Psoas muscle (tissue), 8 donors: ENCODE data around the gene FRMPD1. TPM values are rescaled to one million over a fixed set of nuclear protein-coding genes. Genes with fewer than 3 reads are reported as not detected.

Experiments used
- ATAC-seq, 4 donors: fragments of 200-7000 bp; cut with Tn5 transposase; one replicate each; pipeline ENCODE4 v1.9.1; 2020; ENCODE audit warnings: moderate library complexity in 3 of 4, mild to moderate bottlenecking in 2 of 4
- DNase-seq, 2 donors: peaks; one replicate each; pipeline ENCODE4 v3.0.0-alpha.2; 2020
- H3K27ac ChIP-seq: fragments of 200-600 bp; one replicate; pipeline ENCODE4 v1.8.0; 2022
- H3K27me3 ChIP-seq, 3 donors: fragments of 200-600 bp in 1 of 3; one replicate each; pipeline versions ENCODE4 v1.6.1 to v1.8.0; 2013 to 2022; ENCODE audit warnings: low read length in 2 of 3, mild to moderate bottlenecking in 2 of 3, moderate library complexity in 1 of 3; ENCODE audit not compliant: insufficient read depth in 3 of 3
- H3K36me3 ChIP-seq, 2 donors: fragments of 200-600 bp in 1 of 2; one replicate each; pipeline versions ENCODE4 v1.6.1 to v1.8.0; 2013 to 2022; ENCODE audit warnings: low read depth in 1 of 2, mild to moderate bottlenecking in 1 of 2, moderate library complexity in 1 of 2; ENCODE audit not compliant: insufficient read depth in 1 of 2
- H3K4me1 ChIP-seq: fragments of 200-600 bp; one replicate; pipeline ENCODE4 v1.8.0; 2022
- H3K4me3 ChIP-seq: fragments of 200-600 bp; one replicate; pipeline ENCODE4 v1.8.0; 2022; ENCODE audit warnings: mild to moderate bottlenecking
- H3K9me3 ChIP-seq: fragments of 200-600 bp; one replicate; pipeline ENCODE4 v1.8.0; 2022
- WGBS, 3 donors: extraction: QIAGEN DNeasy Blood & Tissue Kit; methylation state at CpG; one replicate each; pipeline versions ENCODE4 v1.1.6 to v1.1.7; 2013; 5-methylcytosine and 5-hydroxymethylcytosine counted together
- intact Hi-C, 2 donors: fragments of 100-400 bp; cut with DNase I; formaldehyde crosslinking; loops; one replicate each; pipeline versions ENCODE4 v1.11.0 to v1.14.2; 2022
- polyA plus RNA-seq, 3 donors: library from polyadenylated mRNA; stranded (reverse); fragments of 200-250 nt; gene quantifications; one replicate each; pipeline ENCODE4 v1.2.3, GENCODE V29; 2013
- total RNA-seq, 4 donors: library from RNA; stranded (reverse); fragmentation: NEBNext Ultra II Directional in 2 of 4; extraction: Animal tissue kit (Norgen Biotek cat#: 25700) in 2 of 4; gene quantifications; one replicate each; pipeline versions ENCODE4 v1.2.1 to v1.2.4, GENCODE V29; 2021 to 2023
- TF ChIP-seq, protein P1 (sequence below): fragments of 200-600 bp; IDR thresholded peaks from one replicate; pipeline ENCODE4 v1.8.0; 2022; ENCODE audit warnings: antibody characterized with exemption
- donor health status: healthy with polysubstance abuse.
- donor health status: DM: no; HTN: no; CAD: no; lungs with moderate emphysema.
- donor health status: Bipolar disorder and iron deficiency.
- donor health status: healthy.
- donor health status: DM: yes; HTN: yes; CAD: no.
- donor health status: DM: no; HTN: no; CAD: no.
- donor health status: DM: no; HTN: no; CAD: no.
- donor health status: DM: yes; HTN: yes; CAD: no.

FRMPD1 gene
- total and polyA plus RNA-seq, 7 donors, result 0.48 to 6.1 (median 1.4) TPM

DNA sequence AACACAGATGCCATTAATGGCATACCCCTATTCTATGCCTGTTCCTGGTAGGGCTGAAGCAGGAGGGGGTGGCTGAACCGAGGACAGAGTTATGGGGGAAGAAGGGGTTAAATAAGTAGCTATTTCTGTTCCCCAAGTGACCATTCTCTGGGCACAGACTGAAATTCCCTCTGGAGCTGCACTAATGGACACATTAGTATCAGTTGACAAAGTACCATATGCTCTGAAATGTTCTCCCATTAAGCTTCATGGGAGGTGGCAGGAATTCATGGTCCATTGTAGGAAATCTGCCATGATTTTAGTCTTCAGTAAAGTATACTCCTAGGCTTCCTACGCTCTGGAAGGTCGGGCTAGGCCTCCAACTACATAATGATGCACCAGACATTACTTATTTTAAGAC lies 10.5 kb upstream of the FRMPD1 start:
- WGBS, 3 donors, result 24 to 52% (median 30%) methylated on average over 3 of the region's 3 CpGs
- TF ChIP-seq, protein P1, sequence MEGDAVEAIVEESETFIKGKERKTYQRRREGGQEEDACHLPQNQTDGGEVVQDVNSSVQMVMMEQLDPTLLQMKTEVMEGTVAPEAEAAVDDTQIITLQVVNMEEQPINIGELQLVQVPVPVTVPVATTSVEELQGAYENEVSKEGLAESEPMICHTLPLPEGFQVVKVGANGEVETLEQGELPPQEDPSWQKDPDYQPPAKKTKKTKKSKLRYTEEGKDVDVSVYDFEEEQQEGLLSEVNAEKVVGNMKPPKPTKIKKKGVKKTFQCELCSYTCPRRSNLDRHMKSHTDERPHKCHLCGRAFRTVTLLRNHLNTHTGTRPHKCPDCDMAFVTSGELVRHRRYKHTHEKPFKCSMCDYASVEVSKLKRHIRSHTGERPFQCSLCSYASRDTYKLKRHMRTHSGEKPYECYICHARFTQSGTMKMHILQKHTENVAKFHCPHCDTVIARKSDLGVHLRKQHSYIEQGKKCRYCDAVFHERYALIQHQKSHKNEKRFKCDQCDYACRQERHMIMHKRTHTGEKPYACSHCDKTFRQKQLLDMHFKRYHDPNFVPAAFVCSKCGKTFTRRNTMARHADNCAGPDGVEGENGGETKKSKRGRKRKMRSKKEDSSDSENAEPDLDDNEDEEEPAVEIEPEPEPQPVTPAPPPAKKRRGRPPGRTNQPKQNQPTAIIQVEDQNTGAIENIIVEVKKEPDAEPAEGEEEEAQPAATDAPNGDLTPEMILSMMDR, result no peak
- intact Hi-C loops, result no loop called here

DNA sequence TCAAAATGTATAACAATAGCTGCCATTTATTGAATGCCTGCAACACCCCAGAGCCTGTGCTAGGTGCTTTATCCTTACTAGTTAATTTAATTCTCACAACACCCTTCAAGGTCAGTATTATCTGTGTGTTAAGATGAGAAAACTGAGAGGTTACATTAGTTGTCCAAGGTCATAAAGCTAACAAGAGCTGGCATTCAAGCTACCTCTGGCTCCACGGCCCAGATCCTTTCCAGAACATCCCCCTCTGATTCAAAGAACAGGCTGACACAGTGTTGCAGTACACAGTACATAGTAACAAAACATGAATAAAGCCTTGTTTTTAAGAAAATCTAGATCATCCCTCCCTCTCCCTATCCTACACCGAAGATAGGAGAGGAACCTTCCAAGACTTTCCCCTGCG lies 9.4 kb upstream of the FRMPD1 start:
- H3K4me3 ChIP-seq, result no peak overlapping the region
- H3K27ac ChIP-seq, result no peak overlapping the region
- peaks cover 23% of the 10 kb centered on the region for H3K4me1 ChIP-seq
- TF ChIP-seq, protein P1, result no peak
- no peaks in the 10 kb centered on the region for H3K9me3 ChIP-seq
- no peaks in the 10 kb centered on the region for H3K36me3 ChIP-seq
- no peak for ATAC-seq
- H3K27me3 ChIP-seq, result no peaks in the 10 kb centered on the region
- 47 to 71% (median 53%) methylated on average over 3 of the region's 3 CpGs for WGBS, 3 donors
- intact Hi-C loops, result no loop called here
- DNase-seq, result no peak

More for the DNA sequence above, 10.5 kb upstream of the FRMPD1 start:
- Histone ChIP-seq H3K36me3 (no peaks in the 10 kb centered on the region), H3K4me3 (no peak overlapping the region), H3K9me3 (no peaks in the 10 kb centered on the region), H3K4me1 (peaks cover 13% of the 10 kb centered on the region), H3K27me3 (no peaks in the 10 kb centered on the region), H3K27ac (peak overlapping the region; percentile 38)
- DNase-seq, result no peak
- peak in 2 of 4 donors; percentile 11 to 44 for ATAC-seq

DNA sequence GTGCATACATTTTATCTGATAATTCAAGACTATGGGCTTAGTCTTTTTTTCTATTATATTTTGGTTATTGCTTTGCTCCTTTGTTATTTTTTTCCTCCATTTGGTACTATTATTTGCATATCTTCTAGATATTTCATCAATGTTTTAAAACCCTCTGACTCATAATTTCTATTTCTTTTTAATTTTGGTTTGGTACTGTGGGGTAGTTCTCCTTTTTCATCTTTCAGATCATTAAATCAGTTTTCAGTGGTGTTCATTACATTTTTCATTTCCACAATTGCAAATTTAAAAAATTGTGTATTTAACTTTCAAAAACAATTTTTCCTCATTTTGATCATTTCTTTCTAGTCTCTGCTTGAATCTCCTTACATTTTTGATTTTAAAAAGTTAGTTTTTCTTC lies 7.5 kb upstream of the FRMPD1 start:
- H3K4me1 ChIP-seq, result peaks cover 26% of the 10 kb centered on the region
- no peak overlapping the region for H3K4me3 ChIP-seq
- H3K27ac ChIP-seq, result no peak overlapping the region
- TF ChIP-seq, protein P1, result no peak
- ATAC-seq (no peak), DNase-seq (no peak)
- intact Hi-C loops, result no loop called here
- H3K27me3 ChIP-seq, result no peaks in the 10 kb centered on the region
- H3K36me3 ChIP-seq, result no peaks in the 10 kb centered on the region
- H3K9me3 ChIP-seq, result no peaks in the 10 kb centered on the region

DNA sequence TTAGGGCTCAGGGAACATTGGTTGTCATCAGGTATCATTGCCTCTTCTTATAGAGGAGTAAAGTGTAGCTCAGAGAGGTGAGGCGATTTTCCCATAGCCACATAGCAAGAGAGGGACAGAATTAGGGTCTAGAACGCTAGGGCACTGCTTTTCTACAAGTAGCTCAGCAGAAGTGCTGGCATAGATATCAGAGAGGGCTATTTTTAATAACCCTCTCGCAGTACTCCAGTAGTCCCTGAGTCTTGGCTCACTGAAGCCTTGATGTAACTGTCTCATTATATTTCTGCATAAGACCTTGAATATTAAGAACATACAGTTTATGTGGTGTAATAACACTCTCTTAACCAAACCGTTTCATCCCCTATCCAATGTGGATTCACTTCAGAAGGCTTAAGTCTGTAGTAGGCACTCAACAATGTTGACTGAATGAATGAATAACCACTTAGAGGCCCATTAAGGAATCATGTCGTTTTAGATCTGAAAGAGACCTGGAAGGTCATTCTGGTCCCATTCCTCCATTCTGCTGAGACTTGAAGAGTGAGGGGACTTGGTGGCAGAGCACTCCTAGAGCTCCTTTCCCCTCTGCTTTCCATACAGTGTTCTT lies 4.7 kb upstream of the FRMPD1 start:
- ATAC-seq (peak in 3 of 4 donors; percentile 68 to 72 (median 72)), DNase-seq (no peak)
- Histone ChIP-seq H3K4me1 (peaks cover 14% of the 10 kb centered on the region), H3K27ac (peak overlapping the region; percentile 57), H3K27me3 (no peaks in the 10 kb centered on the region), H3K36me3 (no peaks in the 10 kb centered on the region), H3K4me3 (no peak overlapping the region), H3K9me3 (no peaks in the 10 kb centered on the region)
- intact Hi-C loops, result loop anchor here (5.0 kb wide), 2 partner anchors 39 to 49 kb away; no protein-coding TSS in a partner anchor
- TF ChIP-seq, protein P1, result no peak
- 34 to 51% (median 35%) methylated on average over 5 of the region's 5 CpGs for WGBS, 3 donors
